IMR-90 (cell line): ENCODE results near the gene SERPINA4.

Source experiments
- MAFK ChIP-seq: IDR thresholded peaks from 2 replicates; pipeline ENCODE4 v1.6.1; 2012; ENCODE audit warnings: low read depth, low read length, improper control_type of control experiment
- MXI1 ChIP-seq: IDR thresholded peaks from 2 replicates; pipeline ENCODE4 v1.6.1; 2012; ENCODE audit warnings: low read depth, mild to moderate bottlenecking, low read length, moderate library complexity, borderline replicate concordance
- NFE2L2 ChIP-seq: fragments of 150-350 bp; IDR thresholded peaks from 2 replicates; pipeline ENCODE4 v1.6.1; 2016; ENCODE audit warnings: low read depth, mild to moderate bottlenecking, low read length
- POLR2A ChIP-seq: IDR thresholded peaks from 2 replicates; pipeline ENCODE4 v1.6.1; 2012; ENCODE audit warnings: mild to moderate bottlenecking, low read depth, low read length
- RCOR1 ChIP-seq: IDR thresholded peaks from 2 replicates; pipeline ENCODE4 v1.6.1; 2012; ENCODE audit warnings: mild to moderate bottlenecking, low read length, improper control_type of control experiment; ENCODE audit not compliant: insufficient replicate concordance
- USF2 ChIP-seq: fragments of 150-350 bp; IDR thresholded peaks from 2 replicates; pipeline ENCODE4 v1.6.1; 2017; ENCODE audit warnings: mild to moderate bottlenecking, antibody characterized with exemption, low read length, low read depth
- TF ChIP-seq, protein P1 (sequence below): conservative IDR thresholded peaks from 2 replicates; pipeline ENCODE4 v1.5.1; 2012; ENCODE audit warnings: mild to moderate bottlenecking, low read depth, low read length, improper control_type of control experiment

DNA sequence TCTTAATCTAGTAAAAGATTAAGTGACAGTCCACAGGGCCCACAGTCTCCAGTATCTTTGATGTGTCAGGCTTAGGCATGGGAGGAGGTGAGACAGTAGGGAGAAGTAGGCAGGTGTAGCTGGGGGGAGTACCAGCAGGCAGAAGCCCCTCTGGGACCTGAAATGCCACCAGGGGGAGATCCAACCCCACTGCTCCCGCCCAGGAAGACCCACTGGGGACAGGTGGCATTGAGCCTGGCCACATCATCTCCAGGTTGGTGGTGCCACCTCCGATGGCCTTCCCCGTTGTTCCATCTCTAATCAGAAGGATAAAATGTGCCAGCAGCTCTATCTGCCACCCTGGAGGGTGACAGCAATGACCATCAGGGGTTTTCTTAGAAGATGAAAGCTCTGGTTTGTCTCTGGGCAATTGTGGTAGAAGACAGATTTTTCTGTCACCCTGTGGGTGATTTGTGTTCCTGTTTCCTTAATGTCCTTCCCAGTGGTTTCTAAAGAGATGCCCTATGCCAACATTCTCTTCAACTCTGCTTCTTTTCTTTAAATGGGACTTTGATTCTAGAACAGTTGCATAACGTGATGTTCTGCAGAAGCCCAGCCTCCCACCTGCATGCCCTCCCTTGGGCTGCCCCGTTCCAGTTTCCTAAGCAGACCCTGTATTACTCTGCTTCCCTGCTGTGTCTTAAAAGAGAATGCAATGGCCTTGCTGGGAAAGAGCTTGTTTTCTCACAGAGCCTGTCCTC, 39.7 kb upstream of the SERPINA4 start:
- TF ChIP-seq, protein P1, sequence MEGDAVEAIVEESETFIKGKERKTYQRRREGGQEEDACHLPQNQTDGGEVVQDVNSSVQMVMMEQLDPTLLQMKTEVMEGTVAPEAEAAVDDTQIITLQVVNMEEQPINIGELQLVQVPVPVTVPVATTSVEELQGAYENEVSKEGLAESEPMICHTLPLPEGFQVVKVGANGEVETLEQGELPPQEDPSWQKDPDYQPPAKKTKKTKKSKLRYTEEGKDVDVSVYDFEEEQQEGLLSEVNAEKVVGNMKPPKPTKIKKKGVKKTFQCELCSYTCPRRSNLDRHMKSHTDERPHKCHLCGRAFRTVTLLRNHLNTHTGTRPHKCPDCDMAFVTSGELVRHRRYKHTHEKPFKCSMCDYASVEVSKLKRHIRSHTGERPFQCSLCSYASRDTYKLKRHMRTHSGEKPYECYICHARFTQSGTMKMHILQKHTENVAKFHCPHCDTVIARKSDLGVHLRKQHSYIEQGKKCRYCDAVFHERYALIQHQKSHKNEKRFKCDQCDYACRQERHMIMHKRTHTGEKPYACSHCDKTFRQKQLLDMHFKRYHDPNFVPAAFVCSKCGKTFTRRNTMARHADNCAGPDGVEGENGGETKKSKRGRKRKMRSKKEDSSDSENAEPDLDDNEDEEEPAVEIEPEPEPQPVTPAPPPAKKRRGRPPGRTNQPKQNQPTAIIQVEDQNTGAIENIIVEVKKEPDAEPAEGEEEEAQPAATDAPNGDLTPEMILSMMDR, result no peak
- TF ChIP-seq RCOR1 (no peak), USF2 (no peak), MXI1 (no peak), POLR2A (no peak), MAFK (no peak), NFE2L2 (no peak)
